Heart right ventricle (tissue), 16 donors: ENCODE measurements around the gene MTHFD2L. TPM values are rescaled to one million over a fixed set of nuclear protein-coding genes. Genes with fewer than 3 reads are reported as not detected.

ENCODE experiments used
- ATAC-seq, 8 donors: fragments of 200-7000 bp; cut with Tn5 transposase; one replicate each; pipeline ENCODE4 v1.9.1; 2020; ENCODE audit warnings: mild to moderate bottlenecking in 8 of 8, moderate library complexity in 8 of 8, moderate number of reproducible peaks in 1 of 8
- DNase-seq, 2 donors: peaks; one replicate each; pipeline ENCODE4 v3.0.0-alpha.2; 2020
- H3K27ac ChIP-seq, 10 donors: fragments of 200-600 bp; sonication (generic) in 2 of 10; one replicate each; pipeline versions ENCODE4 v1.5.0 to v1.8.0; 2020 to 2022; ENCODE audit warnings: mild to moderate bottlenecking in 3 of 10
- H3K27me3 ChIP-seq, 7 donors: fragments of 200-600 bp; one replicate each; pipeline ENCODE4 v1.8.0; 2021 to 2022; ENCODE audit warnings: mild to moderate bottlenecking in 2 of 7
- H3K36me3 ChIP-seq, 9 donors: fragments of 200-600 bp; sonication (generic) in 1 of 9; one replicate each; pipeline versions ENCODE4 v1.5.0 to v1.8.0; 2020 to 2022; ENCODE audit warnings: mild to moderate bottlenecking in 2 of 9
- H3K4me1 ChIP-seq, 9 donors: fragments of 200-600 bp; sonication (generic) in 1 of 9; one replicate each; pipeline versions ENCODE4 v1.5.0 to v1.8.0; 2020 to 2022; ENCODE audit warnings: mild to moderate bottlenecking in 4 of 9
- H3K4me3 ChIP-seq, 10 donors: fragments of 200-600 bp; sonication (generic) in 2 of 10; one replicate each; pipeline versions ENCODE4 v1.5.0 to v1.8.0; 2020 to 2022; ENCODE audit warnings: mild to moderate bottlenecking in 7 of 10, moderate library complexity in 2 of 10
- H3K9me3 ChIP-seq, 11 donors: fragments of 200-600 bp in 10 of 11; sonication (generic) in 2 of 11; one replicate each; pipeline versions ENCODE4 v1.5.0 to v1.8.0; 2013 to 2022; ENCODE audit warnings: mild to moderate bottlenecking in 2 of 11, control low read depth in 1 of 11, moderate library complexity in 1 of 11
- WGBS, 2 donors: extraction: QIAGEN DNeasy Blood & Tissue Kit; methylation state at CpG; one replicate each; pipeline ENCODE4 v1.1.7; 2013; ENCODE audit warnings: inconsistent platforms in 1 of 2; 5-methylcytosine and 5-hydroxymethylcytosine counted together
- intact Hi-C, 10 donors: fragments of 100-400 bp; cut with DNase I; formaldehyde crosslinking; loops; one replicate each; pipeline versions ENCODE4 v1.11.1 to v1.14.2; 2022
- polyA plus RNA-seq, 2 donors: library from polyadenylated mRNA; stranded (reverse); fragments of 200-250 nt; gene quantifications; one replicate each; pipeline ENCODE4 v1.2.3, GENCODE V29; 2013
- total RNA-seq, 10 donors: library from RNA; stranded (reverse); fragmentation: NEBNext Ultra II Directional in 3 of 10; extraction: Animal tissue kit (Norgen Biotek cat#: 25700) in 3 of 10; gene quantifications; one replicate each; pipeline versions ENCODE4 v1.2.1 to v1.2.4, GENCODE V29; 2021 to 2023
- TF ChIP-seq, protein P1 (sequence below), 9 donors: fragments of 200-600 bp; sonication (generic) in 2 of 9; IDR thresholded peaks; one replicate each; pipeline versions ENCODE4 v1.5.0 to v1.8.0; 2021 to 2022; ENCODE audit warnings: antibody characterized with exemption in 9 of 9, mild to moderate bottlenecking in 5 of 9, moderate library complexity in 1 of 9
- donor health status: Arrhythmogenic right ventricular cardiomyopathy.
- donor health status: ischemic (EF 13 %, LVEDD 7.1; RV severe dilation, severe dysfunction).
- donor health status: healthy with polysubstance abuse.
- donor health status: DM: no; HTN: yes; CAD: no.
- donor health status: DM: no; HTN: no; CAD: no.
- donor health status: ischemic (EF 25% LVEDD 6.9; RV normal size, moderate dysfunction).
- donor health status: ischemic (EF 25% LVEDD 5.7; RV mildly dilated, moderate dysfunction).
- donor health status: healthy.
- donor health status: DM: yes; HTN: yes; CAD: no.
- donor health status: Ischemic cardiomyopathy.
- donor health status: ischemic (EF 35%, LVEDD 5.7; RV mildly dilated, moderate dysfunction).
- donor health status: nonischemic (EF 11% LVEDD 7.7; RV severe dilation, severe dysfunction).
- donor health status: DM: yes; HTN: yes; CAD: no.
- donor health status: PGD.
- donor health status: ischemic (EF 29% LVEDD 5.4; RV normal size, mild dysfunction).
- donor health status: nonischemic (EF 23%, LVEDD 6.1; RV moderate dilation, normal function).

Gene MTHFD2L
- total and polyA plus RNA-seq, 12 donors = 5.7 to 19.3 (median 11.8) TPM

GRCh38 chr4:74133786-74134499 is 24.0 kb upstream of the MTHFD2L start:
- Histone ChIP-seq H3K27ac (peak overlapping the region in 2 of 10 donors; percentile 7 to 28), H3K4me3 (no peak overlapping the region), H3K9me3 (peaks cover 0 to 16% (median 3%) of the 10 kb centered on the region in 11 donors), H3K27me3 (no peaks in the 10 kb centered on the region), H3K36me3 (no peaks in the 10 kb centered on the region), H3K4me1 (peaks cover 0 to 8% (median 0%) of the 10 kb centered on the region in 9 donors)
- intact Hi-C loops = loop anchor here in 9 of 10 donors (2.0 to 10.0 kb wide), 15 partner anchors 37 to 542 kb away; partner anchors contain the start of genes CXCL3 (in 2 of the 9) and CXCL2 (in 1 of the 9)
- 32 to 33% methylated on average over 8 of the region's 8 CpGs for WGBS, 2 donors
- ATAC-seq (peak; percentile 81 to 95 (median 92)), DNase-seq (peak; percentile 54 to 85)
- TF ChIP-seq, protein P1, sequence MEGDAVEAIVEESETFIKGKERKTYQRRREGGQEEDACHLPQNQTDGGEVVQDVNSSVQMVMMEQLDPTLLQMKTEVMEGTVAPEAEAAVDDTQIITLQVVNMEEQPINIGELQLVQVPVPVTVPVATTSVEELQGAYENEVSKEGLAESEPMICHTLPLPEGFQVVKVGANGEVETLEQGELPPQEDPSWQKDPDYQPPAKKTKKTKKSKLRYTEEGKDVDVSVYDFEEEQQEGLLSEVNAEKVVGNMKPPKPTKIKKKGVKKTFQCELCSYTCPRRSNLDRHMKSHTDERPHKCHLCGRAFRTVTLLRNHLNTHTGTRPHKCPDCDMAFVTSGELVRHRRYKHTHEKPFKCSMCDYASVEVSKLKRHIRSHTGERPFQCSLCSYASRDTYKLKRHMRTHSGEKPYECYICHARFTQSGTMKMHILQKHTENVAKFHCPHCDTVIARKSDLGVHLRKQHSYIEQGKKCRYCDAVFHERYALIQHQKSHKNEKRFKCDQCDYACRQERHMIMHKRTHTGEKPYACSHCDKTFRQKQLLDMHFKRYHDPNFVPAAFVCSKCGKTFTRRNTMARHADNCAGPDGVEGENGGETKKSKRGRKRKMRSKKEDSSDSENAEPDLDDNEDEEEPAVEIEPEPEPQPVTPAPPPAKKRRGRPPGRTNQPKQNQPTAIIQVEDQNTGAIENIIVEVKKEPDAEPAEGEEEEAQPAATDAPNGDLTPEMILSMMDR (IDR thresholded peaks at IDR 0.05) = peak; percentile 63 to 92 (median 88)

- H3K4me3 ChIP-seq = no peak overlapping the region
- DNase-seq = no peak
- peaks cover 0 to 8% (median 0%) of the 10 kb centered on the region in 9 donors for H3K4me1 ChIP-seq
- no peaks in the 10 kb centered on the region for H3K27me3 ChIP-seq
- TF ChIP-seq, protein P1 (IDR thresholded peaks at IDR 0.05) = peak in 3 of 9 donors; percentile 15 to 32 (median 24)
- H3K36me3 ChIP-seq = no peaks in the 10 kb centered on the region
- ATAC-seq = no peak
- intact Hi-C loops = loop anchor here in 9 of 10 donors (2.0 to 10.0 kb wide), 14 partner anchors 37 to 542 kb away; partner anchors contain the start of genes CXCL3 (in 2 of the 9) and CXCL2 (in 1 of the 9)
- 28 to 29% methylated on average over 2 of the region's 2 CpGs for WGBS, 2 donors
- peaks cover 0 to 16% (median 3%) of the 10 kb centered on the region in 11 donors for H3K9me3 ChIP-seq
- no peak overlapping the region for H3K27ac ChIP-seq
These were observed 23.4 kb upstream of the MTHFD2L start for GRCh38 chr4:74134500-74134852.

- no peaks in the 10 kb centered on the region for H3K36me3 ChIP-seq
- intact Hi-C loops = no loop called here
These were observed 11.3 kb upstream of the MTHFD2L start for GRCh38 chr4:74146581-74147129.

GRCh38 chr4:74148205-74148604 is 9.7 kb upstream of the MTHFD2L start:
- H3K27ac ChIP-seq = no peak overlapping the region
- H3K36me3 ChIP-seq = no peaks in the 10 kb centered on the region
- TF ChIP-seq, protein P1 (IDR thresholded peaks at IDR 0.05) = no peak
- H3K27me3 ChIP-seq = peaks cover 0 to 4% (median 0%) of the 10 kb centered on the region in 7 donors
- WGBS, 2 donors = 92 to 99% methylated on average over 2 of the region's 2 CpGs
- no peak for DNase-seq
- intact Hi-C loops = no loop called here
- no peak overlapping the region for H3K4me3 ChIP-seq
- H3K4me1 ChIP-seq = no peaks in the 10 kb centered on the region
- peaks cover 0 to 19% (median 0%) of the 10 kb centered on the region in 11 donors for H3K9me3 ChIP-seq
- no peak for ATAC-seq

More at GRCh38 chr4:74146581-74147129, 11.3 kb upstream of the MTHFD2L start:
- Histone ChIP-seq H3K4me1 (no peaks in the 10 kb centered on the region), H3K27me3 (peaks cover 0 to 4% (median 0%) of the 10 kb centered on the region in 7 donors), H3K27ac (no peak overlapping the region), H3K9me3 (peaks cover 0 to 19% (median 0%) of the 10 kb centered on the region in 11 donors), H3K4me3 (no peak overlapping the region)
- ATAC-seq = no peak
- WGBS, 2 donors = 84% methylated on average over 4 of the region's 4 CpGs
- TF ChIP-seq, protein P1 (IDR thresholded peaks at IDR 0.05) = no peak
- DNase-seq = no peak
